ENCODE results near the gene DLG1.

Gene DLG1

DNA sequence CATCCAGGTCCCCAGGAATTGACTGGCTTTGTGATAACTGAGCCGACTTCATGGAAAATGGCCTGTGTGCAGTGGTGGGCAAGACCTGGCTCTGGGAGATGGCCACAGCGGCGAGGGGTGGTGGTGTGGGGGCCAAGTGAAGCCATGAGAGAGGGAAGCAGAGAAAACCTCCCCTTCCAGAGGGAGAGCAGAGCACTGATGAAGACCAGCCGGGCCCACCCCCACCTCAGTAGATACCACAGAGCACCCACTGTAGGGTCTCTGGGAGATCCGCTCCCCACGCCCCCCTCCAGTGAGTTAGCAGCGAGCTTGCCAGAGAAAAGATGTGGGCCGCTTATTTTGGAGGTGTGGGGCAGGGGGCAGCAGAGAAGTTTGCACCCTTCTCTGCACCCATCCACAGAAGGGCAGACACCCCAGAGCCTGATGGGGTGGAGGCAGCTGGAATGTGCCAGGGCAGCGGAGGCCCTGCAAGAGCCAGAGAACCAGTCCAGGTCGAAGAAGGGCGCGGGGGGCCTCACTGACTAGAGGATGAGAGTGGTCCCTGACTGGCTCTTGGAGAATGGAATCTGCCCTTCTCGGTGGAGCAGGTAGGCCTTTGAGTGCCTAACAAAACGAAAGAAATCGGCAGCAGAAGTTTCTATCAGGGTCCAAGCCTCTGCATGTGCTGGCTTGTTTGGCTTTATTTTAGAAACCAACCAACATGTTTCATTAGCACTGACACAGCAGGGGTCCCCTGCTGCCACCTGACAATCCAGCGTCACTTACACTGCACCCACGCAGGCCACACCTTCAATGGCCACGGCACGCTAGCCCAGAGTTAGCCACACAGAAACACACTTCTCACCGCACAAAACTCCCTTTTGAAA, 297.1 kb downstream of the DLG1 start:
- no peak for DNase-seq (ENCODE audit: low read depth)
- H3K4me3 ChIP-seq (ENCODE audit: low read depth, low read length), result no peak overlapping the region
- TF ChIP-seq, protein P1, sequence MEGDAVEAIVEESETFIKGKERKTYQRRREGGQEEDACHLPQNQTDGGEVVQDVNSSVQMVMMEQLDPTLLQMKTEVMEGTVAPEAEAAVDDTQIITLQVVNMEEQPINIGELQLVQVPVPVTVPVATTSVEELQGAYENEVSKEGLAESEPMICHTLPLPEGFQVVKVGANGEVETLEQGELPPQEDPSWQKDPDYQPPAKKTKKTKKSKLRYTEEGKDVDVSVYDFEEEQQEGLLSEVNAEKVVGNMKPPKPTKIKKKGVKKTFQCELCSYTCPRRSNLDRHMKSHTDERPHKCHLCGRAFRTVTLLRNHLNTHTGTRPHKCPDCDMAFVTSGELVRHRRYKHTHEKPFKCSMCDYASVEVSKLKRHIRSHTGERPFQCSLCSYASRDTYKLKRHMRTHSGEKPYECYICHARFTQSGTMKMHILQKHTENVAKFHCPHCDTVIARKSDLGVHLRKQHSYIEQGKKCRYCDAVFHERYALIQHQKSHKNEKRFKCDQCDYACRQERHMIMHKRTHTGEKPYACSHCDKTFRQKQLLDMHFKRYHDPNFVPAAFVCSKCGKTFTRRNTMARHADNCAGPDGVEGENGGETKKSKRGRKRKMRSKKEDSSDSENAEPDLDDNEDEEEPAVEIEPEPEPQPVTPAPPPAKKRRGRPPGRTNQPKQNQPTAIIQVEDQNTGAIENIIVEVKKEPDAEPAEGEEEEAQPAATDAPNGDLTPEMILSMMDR (IDR thresholded peaks at IDR 0.05; ENCODE audit: low read depth, low read length, missing control alignments), result no peak

DNA sequence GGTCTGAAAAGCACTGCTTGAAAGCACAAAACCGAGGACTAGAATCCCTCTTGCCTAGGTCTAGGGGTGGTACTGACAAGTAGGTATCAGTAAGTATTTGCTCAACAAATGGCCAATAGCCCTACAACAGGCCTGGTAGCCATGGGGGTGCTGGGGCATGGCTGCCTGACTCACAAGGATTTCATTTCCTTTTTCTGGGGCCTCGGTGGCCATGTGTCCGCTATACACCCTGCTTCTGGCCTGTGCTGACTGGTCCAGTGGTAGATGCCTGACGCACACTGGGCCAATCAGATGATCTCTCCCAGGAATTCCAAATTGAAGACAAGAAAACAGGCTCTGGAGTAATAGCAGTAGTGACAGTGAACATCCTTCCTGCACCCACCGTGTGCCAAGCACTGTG, 298.2 kb downstream of the DLG1 start:
- TF ChIP-seq, protein P1 (IDR thresholded peaks at IDR 0.05; ENCODE audit: low read depth, low read length, missing control alignments), result no peak
- DNase-seq (ENCODE audit: low read depth), result no peak
- no peak overlapping the region for H3K4me3 ChIP-seq (ENCODE audit: low read depth, low read length)

DNA sequence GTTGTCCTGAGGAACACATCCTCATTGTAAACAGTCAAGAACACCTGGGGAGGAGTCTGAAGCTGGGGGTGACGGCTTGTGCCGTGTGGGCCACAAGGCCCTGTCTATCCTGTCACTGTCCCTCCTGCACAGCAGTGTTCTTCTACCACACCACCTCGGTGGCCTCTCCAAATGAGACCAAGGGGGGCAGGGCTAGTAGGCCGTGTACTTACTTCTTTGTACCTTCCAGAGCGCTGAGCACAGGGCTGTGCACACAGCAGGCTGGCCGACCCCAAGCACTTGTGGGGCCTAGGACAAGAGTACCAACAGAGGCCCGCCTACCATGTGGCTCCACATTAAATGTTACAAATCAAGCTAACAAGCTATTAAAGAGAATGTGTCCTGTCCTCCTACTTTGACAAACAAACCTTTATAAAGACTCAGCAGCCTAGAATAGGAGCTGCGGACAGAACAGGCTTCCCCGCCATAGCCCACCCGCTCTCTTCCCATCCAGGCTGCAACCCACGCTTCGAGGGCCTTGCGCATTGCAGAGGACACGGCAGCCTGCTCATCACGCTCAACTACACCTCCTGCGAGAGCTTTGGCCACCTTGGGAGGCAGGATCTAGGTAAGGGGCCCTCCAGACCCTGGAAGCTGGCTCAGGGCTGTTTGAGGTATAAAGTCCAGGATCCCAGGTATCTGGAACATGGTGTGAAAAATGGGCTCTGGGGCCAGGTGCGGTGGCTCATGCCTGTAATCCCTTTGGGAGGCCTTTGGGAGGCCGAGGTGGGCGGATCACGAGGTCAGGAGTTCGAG, 299.2 kb downstream of the DLG1 start:
- no peak overlapping the region for H3K4me3 ChIP-seq (ENCODE audit: low read depth, low read length)
- TF ChIP-seq, protein P1 (IDR thresholded peaks at IDR 0.05; ENCODE audit: low read depth, low read length, missing control alignments), result no peak
- DNase-seq (ENCODE audit: low read depth), result no peak

DNA sequence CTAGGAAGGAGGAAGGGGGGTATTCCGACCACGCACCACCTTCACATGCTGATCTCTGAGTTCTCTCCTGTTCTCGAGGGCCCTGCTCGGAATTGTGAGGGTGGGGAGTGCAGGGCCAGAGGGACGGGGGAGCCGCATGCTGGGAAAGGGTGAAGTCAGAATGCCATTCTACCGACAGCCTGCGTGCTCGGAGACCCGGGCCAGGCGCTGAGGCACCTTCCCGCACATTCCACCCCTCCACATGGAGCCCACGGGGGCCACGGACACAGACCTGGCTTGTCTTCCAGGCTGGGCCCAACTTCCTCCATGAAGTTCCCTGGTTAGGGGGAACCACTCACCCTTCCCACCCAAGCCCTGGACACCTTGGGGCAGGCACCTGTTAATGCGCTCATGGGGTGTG, 301.1 kb downstream of the DLG1 start:
- no peak for DNase-seq (ENCODE audit: low read depth)
- TF ChIP-seq, protein P1 (IDR thresholded peaks at IDR 0.05; ENCODE audit: low read depth, low read length, missing control alignments), result no peak
- no peak overlapping the region for H3K4me3 ChIP-seq (ENCODE audit: low read depth, low read length)

DNA sequence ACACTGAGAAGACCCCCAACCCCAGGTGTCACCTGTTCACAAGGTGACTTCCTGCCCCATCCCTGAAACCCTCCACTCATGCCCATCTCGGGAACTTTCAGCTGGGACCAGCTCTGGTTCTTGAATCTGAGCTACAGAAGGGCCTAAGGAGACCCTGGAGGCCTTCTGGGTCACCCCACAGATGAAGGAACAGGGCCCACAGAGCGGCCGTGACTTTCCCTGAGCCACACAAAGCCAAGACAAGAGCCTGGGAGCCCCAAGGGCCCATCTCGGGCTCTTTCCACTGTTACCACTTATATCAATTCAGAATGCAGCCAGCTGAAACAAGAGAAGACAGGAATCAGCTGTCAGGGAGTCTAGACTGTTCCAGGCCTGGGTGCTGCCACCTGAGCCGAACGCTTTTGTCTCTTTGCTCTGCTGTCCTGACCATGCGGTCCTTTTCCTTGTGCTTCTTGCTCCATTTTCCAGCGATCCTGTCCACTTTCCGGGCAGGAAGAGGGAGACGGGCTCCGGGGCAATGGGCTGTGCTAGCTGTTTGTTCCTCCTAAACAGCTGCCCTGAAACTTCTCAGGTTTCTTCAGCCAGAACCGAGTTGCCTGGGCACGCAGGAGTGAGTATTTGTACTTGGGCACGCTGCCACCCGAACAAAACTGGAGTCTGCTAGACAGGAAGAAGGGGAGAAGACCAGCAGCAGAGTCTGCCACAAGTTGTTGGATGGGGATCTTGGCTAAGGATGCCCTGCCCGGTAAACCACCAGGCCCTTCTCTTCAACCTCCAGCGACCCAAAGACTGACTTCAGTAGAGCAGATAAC, 301.8 kb downstream of the DLG1 start:
- TF ChIP-seq, protein P1 (IDR thresholded peaks at IDR 0.05; ENCODE audit: low read depth, low read length, missing control alignments), result no peak
- DNase-seq (ENCODE audit: low read depth), result no peak
- no peak overlapping the region for H3K4me3 ChIP-seq (ENCODE audit: low read depth, low read length)

DNA sequence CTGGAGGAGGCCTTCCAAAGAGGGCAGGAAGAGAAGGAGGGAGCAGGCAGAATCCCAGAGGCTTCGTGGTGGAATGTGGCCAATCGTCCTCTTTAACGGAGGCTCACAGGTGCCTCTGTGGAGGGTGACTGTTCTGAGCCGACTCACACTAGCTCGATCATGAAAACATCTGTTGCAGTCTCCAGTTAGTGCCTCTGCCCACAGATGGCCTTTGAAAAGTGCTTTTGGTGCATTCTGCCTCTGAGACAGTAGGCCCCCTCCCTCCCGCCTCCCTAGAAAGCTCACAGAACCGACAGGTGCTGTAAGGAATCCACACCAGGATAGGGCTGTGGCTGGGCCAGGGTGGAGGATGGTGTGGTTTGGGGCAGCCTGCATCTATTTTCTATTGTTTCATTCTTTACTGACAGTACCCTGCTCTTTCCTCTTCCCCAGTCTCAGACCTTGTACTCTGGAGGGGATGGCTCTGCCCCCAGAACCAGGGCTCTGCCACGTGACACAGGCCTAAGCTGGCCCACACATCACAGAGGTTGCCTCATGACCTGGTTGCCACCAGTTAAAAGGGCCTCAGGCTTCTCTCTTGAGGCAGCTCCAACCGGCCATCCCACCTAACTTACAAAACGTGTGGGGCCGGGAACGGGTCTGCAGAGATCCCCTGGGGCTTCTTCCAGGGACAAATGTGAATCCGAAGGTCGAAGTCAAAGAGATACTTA, 302.6 kb downstream of the DLG1 start:
- TF ChIP-seq, protein P1 (IDR thresholded peaks at IDR 0.05; ENCODE audit: low read depth, low read length, missing control alignments), result no peak
- no peak overlapping the region for H3K4me3 ChIP-seq (ENCODE audit: low read depth, low read length)
- no peak for DNase-seq (ENCODE audit: low read depth)

Data from GM12864 (cell line).